ENCODE data around the gene TSPAN5. TPM values are rescaled to one million over a fixed set of nuclear protein-coding genes. Genes with fewer than 3 reads are reported as not detected.
A peak's percentile ranks its signal among the peaks of the same experiment; 100 is the strongest.

The TSPAN5 gene
- total and polyA plus RNA-seq, 10 donors = 4.6 to 33.6 (median 22.9) TPM

- intact Hi-C loops (cut with DNase I; ENCODE audit: low total_unique reads) = no loop called here
- no peak for DNase-seq
- no peak for TF ChIP-seq POLR2AphosphoS5 (IDR thresholded peaks at IDR 0.05)
- no peak for TF ChIP-seq POLR2A (IDR thresholded peaks at IDR 0.05)
- TF ChIP-seq, protein P1, sequence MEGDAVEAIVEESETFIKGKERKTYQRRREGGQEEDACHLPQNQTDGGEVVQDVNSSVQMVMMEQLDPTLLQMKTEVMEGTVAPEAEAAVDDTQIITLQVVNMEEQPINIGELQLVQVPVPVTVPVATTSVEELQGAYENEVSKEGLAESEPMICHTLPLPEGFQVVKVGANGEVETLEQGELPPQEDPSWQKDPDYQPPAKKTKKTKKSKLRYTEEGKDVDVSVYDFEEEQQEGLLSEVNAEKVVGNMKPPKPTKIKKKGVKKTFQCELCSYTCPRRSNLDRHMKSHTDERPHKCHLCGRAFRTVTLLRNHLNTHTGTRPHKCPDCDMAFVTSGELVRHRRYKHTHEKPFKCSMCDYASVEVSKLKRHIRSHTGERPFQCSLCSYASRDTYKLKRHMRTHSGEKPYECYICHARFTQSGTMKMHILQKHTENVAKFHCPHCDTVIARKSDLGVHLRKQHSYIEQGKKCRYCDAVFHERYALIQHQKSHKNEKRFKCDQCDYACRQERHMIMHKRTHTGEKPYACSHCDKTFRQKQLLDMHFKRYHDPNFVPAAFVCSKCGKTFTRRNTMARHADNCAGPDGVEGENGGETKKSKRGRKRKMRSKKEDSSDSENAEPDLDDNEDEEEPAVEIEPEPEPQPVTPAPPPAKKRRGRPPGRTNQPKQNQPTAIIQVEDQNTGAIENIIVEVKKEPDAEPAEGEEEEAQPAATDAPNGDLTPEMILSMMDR (IDR thresholded peaks at IDR 0.05 in 8 of 11, conservative IDR thresholded peaks at IDR 0.05 in 3 of 11) = no peak
- Histone ChIP-seq H3K4me1 (peaks cover 0 to 17% (median 0%) of the 10 kb centered on the region in 6 donors), H3K27ac (no peak overlapping the region), H3K27me3 (replicated peaks in 1 of 7) (no peaks in the 10 kb centered on the region), H3K4me3 (no peak overlapping the region), H3K9me3 (no peaks in the 10 kb centered on the region), H3K36me3 (peaks cover 0 to 43% (median 0%) of the 10 kb centered on the region in 6 donors)
- WGBS, 5 donors = 84 to 91% (median 87%) methylated on average over 3 of the region's 3 CpGs
Measured at GRCh38 chr4:98474408-98474844, 184.0 kb downstream of the TSPAN5 start.

DNA sequence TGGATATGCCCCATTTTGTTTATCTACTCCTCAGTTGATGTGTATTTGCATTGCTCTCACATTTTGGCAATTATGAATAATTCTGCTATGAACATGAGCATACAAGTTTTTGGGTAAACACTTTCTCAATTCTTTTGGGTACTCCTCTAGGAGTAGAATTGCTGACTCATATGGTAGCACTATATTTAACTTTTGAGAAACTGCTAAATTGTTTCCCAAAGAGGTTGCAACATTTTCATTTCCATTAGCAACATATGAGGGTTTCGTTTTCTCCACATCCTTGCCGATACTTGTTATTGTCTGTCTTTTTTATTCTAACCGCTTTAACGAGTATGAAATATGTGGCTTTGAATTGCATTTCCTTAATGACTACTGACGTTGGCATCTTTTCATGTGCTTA is 185.4 kb downstream of the TSPAN5 start:
- DNase-seq = no peak
- H3K9me3 ChIP-seq = no peaks in the 10 kb centered on the region
- WGBS, 5 donors = 63 to 87% (median 70%) methylated on average over 5 of the region's 5 CpGs
- no peaks in the 10 kb centered on the region for H3K27me3 ChIP-seq (replicated peaks in 1 of 7)
- peak overlapping the region in 1 of 8 donors; percentile 9 for H3K27ac ChIP-seq
- intact Hi-C loops (cut with DNase I; ENCODE audit: low total_unique reads) = no loop called here
- TF ChIP-seq POLR2A (IDR thresholded peaks at IDR 0.05) = no peak
- no peak for TF ChIP-seq POLR2AphosphoS5 (IDR thresholded peaks at IDR 0.05)
- TF ChIP-seq, protein P1 (IDR thresholded peaks at IDR 0.05 in 8 of 11, conservative IDR thresholded peaks at IDR 0.05 in 3 of 11) = no peak
- H3K36me3 ChIP-seq = peaks cover 0 to 38% (median 0%) of the 10 kb centered on the region in 6 donors
- no peak overlapping the region for H3K4me3 ChIP-seq
- peaks cover 0 to 30% (median 10%) of the 10 kb centered on the region in 6 donors for H3K4me1 ChIP-seq

- no peaks in the 10 kb centered on the region for H3K27me3 ChIP-seq (replicated peaks in 1 of 7)
- no peaks in the 10 kb centered on the region for H3K9me3 ChIP-seq
- DNase-seq = no peak
- peaks cover 0 to 42% (median 19%) of the 10 kb centered on the region in 6 donors for H3K4me1 ChIP-seq
- H3K36me3 ChIP-seq = peaks cover 0 to 22% (median 0%) of the 10 kb centered on the region in 6 donors
- no peak overlapping the region for H3K4me3 ChIP-seq
- intact Hi-C loops (cut with DNase I; ENCODE audit: low total_unique reads) = no loop called here
- WGBS, 5 donors = 54 to 66% (median 62%) methylated on average over 7 of the region's 7 CpGs
- TF ChIP-seq, protein P1 (IDR thresholded peaks at IDR 0.05 in 8 of 11, conservative IDR thresholded peaks at IDR 0.05 in 3 of 11) = no peak
- TF ChIP-seq POLR2AphosphoS5 (IDR thresholded peaks at IDR 0.05) (no peak), POLR2A (IDR thresholded peaks at IDR 0.05) (no peak)
- peak overlapping the region in 5 of 8 donors; percentile 7 to 53 (median 34) for H3K27ac ChIP-seq
Measured at GRCh38 chr4:98470831-98471230, 187.6 kb downstream of the TSPAN5 start.

- Histone ChIP-seq H3K27me3 (replicated peaks in 1 of 7) (no peaks in the 10 kb centered on the region), H3K9me3 (no peaks in the 10 kb centered on the region), H3K4me3 (no peak overlapping the region), H3K36me3 (peaks cover 0 to 18% (median 0%) of the 10 kb centered on the region in 6 donors), H3K4me1 (peaks cover 0 to 42% (median 19%) of the 10 kb centered on the region in 6 donors), H3K27ac (peak overlapping the region in 5 of 8 donors; percentile 7 to 53 (median 34))
- no peak for TF ChIP-seq POLR2AphosphoS5 (IDR thresholded peaks at IDR 0.05)
- TF ChIP-seq, protein P1 (IDR thresholded peaks at IDR 0.05 in 8 of 11, conservative IDR thresholded peaks at IDR 0.05 in 3 of 11) = no peak
- TF ChIP-seq POLR2A (IDR thresholded peaks at IDR 0.05) = no peak
- intact Hi-C loops (cut with DNase I; ENCODE audit: low total_unique reads) = no loop called here
- 76 to 87% (median 80%) methylated on average over 3 of the region's 3 CpGs for WGBS, 5 donors
- DNase-seq = no peak
Measured at GRCh38 chr4:98470366-98470765, 188.0 kb downstream of the TSPAN5 start.
